Measurements from ENCODE around the gene CNOT10.
A peak's percentile ranks its signal among the peaks of the same experiment; 100 is the strongest.
"Not testable (repeated sequence)": the region's sequence is repeated elsewhere in the genome, so short reads cannot be mapped to it uniquely, and the experiment has no call there.

CNOT10 gene

DNA sequence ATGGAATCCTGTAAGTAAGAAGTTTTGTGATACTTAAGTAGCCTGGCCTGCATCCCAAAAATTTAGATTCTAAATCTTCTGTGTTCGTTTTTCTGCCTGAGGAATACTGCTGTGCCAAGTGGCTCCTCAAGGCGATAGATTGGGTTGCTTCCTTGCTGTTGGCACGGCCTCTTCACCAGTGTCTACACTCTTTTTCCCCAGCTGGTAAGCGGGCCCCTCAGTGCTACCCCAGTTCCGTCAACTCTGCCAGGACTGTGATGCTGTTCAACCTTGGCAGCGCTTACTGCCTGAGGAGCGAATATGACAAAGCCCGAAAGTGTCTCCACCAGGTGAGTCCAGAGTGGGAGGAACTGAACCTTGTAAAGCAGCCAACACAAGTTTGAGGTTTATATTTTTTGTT, 79.5 kb downstream of the CNOT10 start:
- DNase-seq = no peak

GRCh38 chr3:32778389-32778788, 93.4 kb downstream of the CNOT10 start:
- no peak for DNase-seq

DNA sequence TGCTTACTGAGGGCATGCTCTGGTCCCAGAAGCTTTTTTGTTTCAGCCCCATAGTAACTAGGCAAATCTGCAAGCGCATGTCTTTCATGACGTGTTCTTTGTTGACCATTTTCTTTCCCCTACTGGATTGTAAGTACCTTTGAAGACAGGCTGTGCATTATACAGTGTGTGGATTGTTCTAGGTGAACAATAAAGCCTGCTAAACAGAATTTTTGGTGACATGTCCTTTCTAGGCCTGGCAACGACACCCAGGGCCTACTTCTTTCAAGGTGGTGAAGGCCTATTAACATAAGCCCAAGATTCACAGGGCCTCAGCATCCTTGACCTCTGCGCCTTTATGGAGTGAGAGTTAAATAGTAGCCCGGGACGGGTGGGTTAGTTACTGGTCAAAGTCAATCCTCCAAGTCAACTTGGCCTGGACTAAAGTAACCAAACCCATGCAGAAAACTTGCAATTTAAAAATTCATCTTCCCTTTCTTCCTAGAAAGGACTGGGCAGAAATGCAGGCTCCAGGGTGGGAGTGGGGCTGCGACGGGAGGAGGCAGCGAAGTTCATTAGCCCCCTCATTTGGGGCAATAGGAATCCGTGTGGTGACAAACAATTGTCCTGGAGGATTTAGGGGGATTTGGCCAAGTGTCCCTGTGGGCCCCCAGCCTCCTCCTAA, 95.2 kb downstream of the CNOT10 start:
- no peak for DNase-seq

DNA sequence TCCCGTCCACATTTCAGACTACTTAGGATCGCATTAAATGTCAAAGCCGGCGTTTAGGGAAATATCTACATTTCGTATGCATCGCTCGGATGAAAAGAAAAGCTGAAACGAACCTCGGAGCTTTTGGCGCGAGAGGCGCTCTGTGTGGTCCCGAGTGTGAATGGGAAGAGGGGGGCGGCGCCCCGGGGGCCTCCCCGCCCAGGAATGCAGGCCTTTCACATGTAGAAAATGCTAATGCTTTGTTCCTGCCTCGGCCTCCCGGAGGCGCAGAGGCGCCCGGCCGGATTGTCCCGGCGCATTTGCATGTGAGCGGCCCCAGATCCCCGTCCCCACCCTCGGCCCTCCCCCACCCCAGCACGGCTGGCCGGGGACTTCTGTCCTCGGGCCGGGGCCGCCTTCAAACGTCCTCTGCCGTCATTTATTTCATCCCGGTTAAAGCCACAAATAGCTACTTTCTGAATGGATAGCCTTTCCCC, 95.8 kb downstream of the CNOT10 start:
- DNase-seq = peak; percentile 24

GRCh38 chr3:32781211-32781968, 96.4 kb downstream of the CNOT10 start:
- DNase-seq = peak; percentile 64

- DNase-seq = not testable (repeated sequence)
These were observed 96.9 kb downstream of the CNOT10 start for GRCh38 chr3:32781969-32782270.

GRCh38 chr3:32782407-32782806, 97.4 kb downstream of the CNOT10 start:
- DNase-seq = no peak

DNA sequence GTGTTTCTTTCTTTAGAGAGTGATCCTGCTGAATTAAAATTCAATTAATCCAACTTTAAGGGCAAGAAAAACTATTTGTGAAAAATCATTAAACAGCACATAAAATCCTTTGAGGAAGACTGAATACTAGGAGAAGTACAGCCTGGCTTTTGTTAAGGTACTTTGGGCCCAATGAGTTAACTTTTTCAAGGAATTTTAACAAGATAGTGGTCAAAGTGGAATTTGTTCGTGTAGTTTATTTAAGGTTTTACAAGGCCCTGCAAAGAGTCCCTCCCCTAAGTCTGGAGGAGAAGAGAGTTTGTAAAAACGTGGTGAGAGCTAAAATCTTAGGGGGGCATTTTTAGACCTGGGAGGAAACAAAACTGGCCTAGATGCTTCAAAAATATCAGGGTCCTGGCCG, 106.8 kb downstream of the CNOT10 start:
- DNase-seq = no peak

DNA sequence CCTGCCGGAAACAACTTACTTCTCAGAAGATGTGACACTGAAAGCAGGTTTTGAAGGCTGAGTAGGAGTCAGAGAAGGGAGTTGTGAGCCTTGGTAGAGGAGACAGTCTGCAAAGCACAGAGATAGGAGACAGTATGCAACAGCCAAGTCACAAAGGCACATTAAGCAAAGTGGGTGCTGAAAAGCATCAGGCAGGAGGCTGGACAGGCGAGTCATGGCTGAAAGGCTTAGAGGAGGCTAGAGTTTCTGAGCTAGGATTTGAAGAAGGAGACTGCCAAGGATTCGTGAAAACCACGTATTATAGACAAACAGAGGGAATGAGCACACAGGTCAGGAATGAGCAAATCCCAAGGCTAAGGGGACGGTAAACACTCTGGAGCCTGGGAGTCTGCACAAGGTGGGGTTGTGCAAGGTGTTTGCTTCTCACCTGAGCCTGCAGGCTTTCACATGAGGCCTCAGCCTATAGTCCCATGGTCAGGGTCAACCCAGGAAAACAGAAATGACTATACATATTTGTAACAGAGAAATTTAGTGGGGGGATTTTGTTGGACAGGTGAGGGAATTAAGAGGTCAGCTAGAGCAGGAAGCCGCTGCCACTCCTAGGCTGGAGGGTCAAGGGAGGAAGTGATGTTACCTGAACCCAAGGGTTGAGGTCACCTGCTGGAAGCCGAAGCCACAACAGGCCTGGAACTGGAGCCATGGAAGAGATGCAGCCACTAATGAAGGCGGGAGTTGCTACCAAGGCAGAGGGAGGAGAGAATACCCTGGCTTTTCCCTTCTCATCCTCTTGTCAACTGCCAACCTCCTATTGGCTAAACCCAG, 109.7 kb downstream of the CNOT10 start:
- DNase-seq = no peak

DNA sequence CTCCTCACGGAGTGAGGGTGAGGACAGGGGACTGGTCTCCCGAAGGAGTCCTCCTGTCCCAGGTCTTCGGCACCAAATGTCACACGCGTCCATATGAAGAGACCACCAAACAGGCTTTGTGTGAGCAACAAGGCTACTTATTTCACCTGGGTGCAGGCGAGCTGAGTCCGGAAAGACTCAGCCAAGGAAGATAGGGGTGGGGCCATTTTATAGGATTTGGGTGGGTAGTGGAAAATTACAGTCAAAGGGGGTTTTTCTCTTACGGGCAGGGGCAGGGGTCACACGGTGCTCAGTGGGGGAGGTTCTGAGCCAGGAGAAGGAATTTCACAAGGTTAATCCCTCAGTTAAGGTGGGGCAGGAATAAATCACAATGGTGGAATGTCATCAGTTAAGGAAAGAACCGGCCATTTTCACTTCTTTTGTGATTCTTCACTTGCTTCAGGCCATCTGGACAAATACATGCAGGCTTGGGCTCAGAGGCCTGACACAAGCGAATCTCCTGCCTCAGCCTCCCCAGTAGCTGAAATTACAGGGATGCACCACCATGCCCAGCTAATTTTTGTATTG, 111.5 kb downstream of the CNOT10 start:
- DNase-seq = not testable (repeated sequence)

GRCh38 chr3:32797776-32798175, 112.8 kb downstream of the CNOT10 start:
- DNase-seq = no peak

DNA sequence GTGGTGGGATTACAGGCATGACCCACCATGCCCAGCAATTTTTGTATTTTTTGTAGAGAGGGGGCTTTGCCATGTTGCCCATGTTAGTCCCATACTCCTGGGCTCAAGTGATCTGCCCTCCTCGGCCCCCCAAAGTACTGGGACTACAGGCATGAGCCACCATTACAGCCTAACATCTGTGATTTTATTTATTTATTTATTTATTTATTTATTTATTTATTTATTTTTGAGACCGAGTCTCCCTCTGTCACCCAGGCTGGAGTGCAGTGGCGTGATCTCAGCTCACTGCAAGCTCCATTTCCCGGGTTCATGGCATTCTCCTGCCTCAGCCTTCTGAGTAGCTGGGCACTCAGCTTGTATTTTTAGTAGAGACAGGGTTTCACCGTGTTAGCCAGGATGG, 116.5 kb downstream of the CNOT10 start:
- DNase-seq = not testable (repeated sequence)

- DNase-seq = no peak
These were observed 128.2 kb downstream of the CNOT10 start for GRCh38 chr3:32813180-32813579.

- DNase-seq = no peak
These were observed 129.4 kb downstream of the CNOT10 start for GRCh38 chr3:32814361-32814760.

DNA sequence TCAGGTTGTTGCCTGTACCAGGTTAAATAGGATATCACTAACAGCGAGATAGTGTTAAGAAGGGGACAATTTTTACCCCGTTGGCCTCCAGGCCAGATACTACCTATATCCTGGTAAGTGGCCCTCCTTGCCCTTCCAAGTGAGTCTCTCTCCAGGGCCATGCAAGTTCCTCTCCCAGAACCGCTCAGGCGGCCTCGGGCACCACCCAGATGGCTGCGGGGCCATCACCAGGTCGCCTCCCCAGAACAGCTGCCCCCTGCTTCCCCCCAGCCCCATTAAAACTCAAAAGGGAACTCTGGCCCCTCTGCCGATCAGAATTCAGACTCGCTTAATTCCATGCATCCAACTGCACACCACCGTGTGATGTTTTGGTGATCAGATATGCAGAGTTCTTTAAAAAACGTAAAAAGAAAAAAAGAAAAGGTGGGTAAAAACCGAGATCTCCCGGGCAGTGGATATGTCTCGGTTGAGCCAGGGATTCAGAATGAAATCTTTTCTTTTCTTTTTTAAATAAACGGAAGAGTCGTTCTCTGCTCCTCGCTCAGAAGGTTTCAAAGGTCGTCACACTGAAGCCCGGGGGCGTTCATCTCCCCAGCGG, 131.0 kb downstream of the CNOT10 start:
- no peak for DNase-seq

DNA sequence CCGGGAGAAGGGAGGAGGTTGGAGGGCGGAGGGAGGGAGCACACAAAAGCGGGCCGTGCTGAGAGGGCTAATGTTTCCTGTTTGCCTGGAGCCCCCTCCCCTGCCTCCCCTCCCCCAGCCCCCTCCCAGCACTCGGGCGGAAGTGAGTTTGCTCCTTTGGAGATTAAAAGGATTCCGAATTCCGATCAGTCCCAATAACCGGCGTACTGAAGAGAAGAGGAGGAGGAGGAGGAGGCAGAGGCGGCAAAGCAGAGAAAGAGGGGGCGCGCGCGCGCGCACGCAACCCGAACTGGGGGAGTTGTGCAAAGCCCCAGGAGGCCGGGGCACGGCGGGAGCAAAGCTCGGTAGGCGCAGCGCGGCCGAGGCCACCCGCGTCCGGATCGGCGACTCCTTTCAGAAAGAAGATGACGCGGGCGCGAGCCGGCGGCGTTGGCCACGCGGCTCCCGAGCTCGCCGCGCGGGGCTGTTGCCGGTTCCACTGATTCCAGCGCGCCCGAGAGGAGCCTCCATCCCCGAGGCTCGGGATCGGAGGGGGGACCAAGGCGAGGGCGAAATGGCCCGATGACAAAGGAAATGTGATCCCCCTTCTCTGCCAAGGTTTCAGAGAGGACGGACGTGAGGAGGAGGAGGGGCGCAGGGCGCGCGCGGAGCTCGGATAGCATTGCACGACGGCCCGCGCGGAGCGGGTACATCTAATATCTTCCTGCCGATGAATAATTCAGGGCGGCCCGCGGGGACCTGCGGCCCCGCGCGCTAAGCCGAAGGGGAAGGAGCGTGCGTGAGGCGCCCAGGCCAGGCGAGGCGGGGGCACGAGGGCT, 131.7 kb downstream of the CNOT10 start:
- DNase-seq = no peak

DNA sequence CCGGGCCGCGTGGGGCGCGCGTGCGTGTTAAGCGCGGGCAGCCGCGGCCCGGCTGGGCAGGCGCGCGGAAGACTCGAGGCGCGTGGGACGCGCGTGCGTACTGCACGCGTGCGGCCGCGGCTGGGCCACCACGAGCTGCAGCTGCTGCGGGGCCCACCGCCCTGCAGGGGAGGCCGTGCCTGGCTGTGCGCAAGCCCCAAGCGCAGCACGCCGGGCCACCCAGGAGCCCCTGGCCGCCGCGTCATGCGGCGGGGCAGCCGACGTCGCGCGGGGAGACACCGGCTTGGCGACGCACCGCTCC, 132.2 kb downstream of the CNOT10 start:
- no peak for DNase-seq

- DNase-seq = no peak
These were observed 132.7 kb downstream of the CNOT10 start, which contains the start of gene TRIM71 for GRCh38 chr3:32817558-32818228. TSS of gene TRIM71 (plus strand) at chr3:32817997. CDS start at chr3:32818081, 84 bp downstream.

GRCh38 chr3:32818229-32818969, 133.4 kb downstream of the CNOT10 start:
- no peak for DNase-seq

- no peak for DNase-seq
These were observed 134.1 kb downstream of the CNOT10 start for GRCh38 chr3:32818970-32819511.

All from NCI-H510A treated with DMSO at 0.1 percent for 48 hours (cell line).